OCI-LY7 (cell line): ENCODE results near the gene DEF6. TPM values are rescaled to one million over a fixed set of nuclear protein-coding genes. Genes with fewer than 3 reads are reported as not detected.

Experiments used
- BruUV-seq: library from RNA; stranded (reverse); fragments of 400-500 nt; replicated peaks from 2 replicates; lab custom pipeline; 2021; lab: Mats Ljungman, UMichigan
- CTCF ChIA-PET: fragments of 300-600 bp; sonication (Branson Sonifier 250); formaldehyde crosslinking; loops from one replicate; lab custom pipeline; 2022; ENCODE audit warnings: antibody characterized with exemption; ENCODE audit not compliant: unreplicated experiment; lab: Charles Lee
- POLR2A ChIA-PET: fragments of 300-600 bp; sonication (Branson Sonifier 250); formaldehyde crosslinking; loops from one replicate; lab custom pipeline; 2022; ENCODE audit warnings: antibody characterized with exemption; lab: Charles Lee
- DNase-seq: peaks from one replicate; pipeline ENCODE4 v3.0.0-alpha.2; 2015; ENCODE audit warnings: low spot score
- H2AFZ ChIP-seq: fragments of 200-600 bp; sonication (generic), shearing (Covaris generic); 2 replicates; pipeline ENCODE4 v1.6.1; 2014; ENCODE audit warnings: mild to moderate bottlenecking, antibody characterized with exemption, low read length, moderate library complexity
- H3K27ac ChIP-seq: fragments of 200-600 bp; sonication (generic); 2 replicates; pipeline ENCODE4 v1.5.1; 2014; ENCODE audit warnings: mixed run types, low read depth, mild to moderate bottlenecking, moderate library complexity, low read length, inconsistent platforms; ENCODE audit not compliant: poor library complexity, severe bottlenecking
- H3K36me3 ChIP-seq: fragments of 200-600 bp; sonication (generic); 2 replicates; pipeline ENCODE4 v1.6.1; 2014; ENCODE audit warnings: mild to moderate bottlenecking, antibody characterized with exemption, low read length, moderate library complexity, mixed read lengths; ENCODE audit not compliant: insufficient read depth
- H3K4me1 ChIP-seq: fragments of 200-600 bp; sonication (generic); 2 replicates; pipeline ENCODE4 v1.5.1; 2014; ENCODE audit warnings: mild to moderate bottlenecking, low read length; ENCODE audit not compliant: insufficient read depth, poor library complexity, severe bottlenecking
- H3K4me2 ChIP-seq: fragments of 200-600 bp; sonication (generic); 2 replicates; pipeline ENCODE4 v1.6.1; 2014; ENCODE audit warnings: mild to moderate bottlenecking, low read length
- H3K4me3 ChIP-seq: fragments of 200-600 bp; sonication (generic); 2 replicates; pipeline ENCODE4 v1.5.1; 2014; ENCODE audit warnings: mild to moderate bottlenecking, low read depth, low read length; ENCODE audit not compliant: poor library complexity, severe bottlenecking
- H3K79me2 ChIP-seq: fragments of 200-600 bp; sonication (generic); 2 replicates; pipeline ENCODE4 v1.6.1; 2016; ENCODE audit warnings: low read depth, mild to moderate bottlenecking, low read length, moderate library complexity, mixed read lengths; ENCODE audit not compliant: insufficient read depth
- H3K9me2 ChIP-seq: fragments of 200-600 bp; sonication (generic); 2 replicates; pipeline ENCODE4 v1.6.1; 2016; ENCODE audit warnings: mild to moderate bottlenecking, low read length, mixed read lengths; ENCODE audit not compliant: insufficient read depth
- H3K9me3 ChIP-seq: fragments of 200-600 bp; sonication (generic); 2 replicates; pipeline ENCODE4 v1.6.1; 2014; ENCODE audit warnings: mild to moderate bottlenecking, mixed run types, low read length, mixed read lengths
- H4K20me1 ChIP-seq: fragments of 200-600 bp; sonication (generic); 2 replicates; pipeline ENCODE4 v1.6.1; 2014; ENCODE audit warnings: mild to moderate bottlenecking, antibody characterized with exemption, low read length, moderate library complexity, mixed read lengths; ENCODE audit not compliant: insufficient read depth
- EZH2phosphoT487 ChIP-seq: fragments of 200-600 bp; sonication (generic); IDR thresholded peaks from 2 replicates; pipeline ENCODE4 v1.6.1; 2018; ENCODE audit warnings: low read depth, borderline replicate concordance, mild to moderate bottlenecking, mixed run types, antibody characterized with exemption, low read length, moderate library complexity, mixed read lengths
- intact Hi-C: fragments of 100-400 bp; cut with micrococcal nuclease; formaldehyde crosslinking; loops from one replicate; pipeline ENCODE4 v1.10.0; 2022; ENCODE audit not compliant: unreplicated experiment
- total RNA-seq, 2 experiments: library from RNA; depleted of rRNA in 1 of 2; stranded (reverse); fragments of >200 nt in 1 of 2; shearing (Covaris generic) in 1 of 2; gene quantifications; 2 replicates each; pipeline ENCODE4 v1.2.3, GENCODE V29; 2014 to 2022
- TF ChIP-seq, protein P1 (sequence below): fragments of 200-600 bp; sonication (generic); conservative IDR thresholded peaks from 2 replicates; pipeline ENCODE4 v1.5.1; 2014; ENCODE audit warnings: mild to moderate bottlenecking, antibody characterized with exemption, low read length, moderate library complexity, mixed read lengths

DEF6 gene
- total RNA-seq, 2 experiments from 2014 or later: 53.8 to 56.8 TPM

DNA sequence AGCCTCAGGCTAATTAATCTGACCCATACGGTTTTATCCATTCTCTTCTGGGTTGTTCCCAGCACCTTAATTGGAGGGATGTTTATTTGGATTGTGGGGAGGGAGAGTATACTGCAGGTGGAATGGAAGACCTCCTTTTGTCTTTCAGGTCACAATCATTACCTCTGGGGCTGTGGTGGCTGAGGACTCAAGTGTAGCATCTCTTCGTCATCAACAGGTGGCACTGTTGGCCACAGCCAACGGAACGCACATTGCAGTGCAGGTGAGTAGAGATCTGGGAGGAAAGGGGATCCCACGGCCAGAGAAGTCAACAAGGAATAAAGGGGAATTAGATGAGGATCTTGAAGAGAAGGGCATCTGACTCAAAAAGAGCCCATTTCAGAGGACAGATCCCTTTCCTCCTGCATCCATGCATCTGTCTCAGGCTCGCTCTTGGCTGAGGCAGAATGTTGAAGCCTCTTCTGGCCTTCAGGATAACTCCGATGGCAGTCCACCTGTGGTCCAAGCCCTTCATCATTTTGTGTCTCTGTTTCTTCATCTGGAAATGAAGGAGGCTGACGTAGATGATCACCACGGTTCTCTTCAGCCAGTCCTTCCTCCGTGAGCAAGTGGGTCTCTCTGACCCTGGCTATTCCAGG lies 3.2 kb upstream of the DEF6 start:
- peaks cover 36% of the 10 kb centered on the region for H3K4me1 ChIP-seq
- BruUV-seq: no TSS peak
- H3K27ac ChIP-seq: no peak overlapping the region
- H4K20me1 ChIP-seq: no peaks in the 10 kb centered on the region
- no peaks in the 10 kb centered on the region for H3K9me3 ChIP-seq
- no peak overlapping the region for H3K4me3 ChIP-seq
- peak; percentile 71 for DNase-seq
- H3K79me2 ChIP-seq: peaks cover 17% of the 10 kb centered on the region; the same call in 1 of the 2 replicates
- ChIA-PET CTCF (no interaction called here), POLR2A (no interaction called here)
- H2AFZ ChIP-seq: no peak overlapping the region
- no peak for TF ChIP-seq EZH2phosphoT487
- TF ChIP-seq, protein P1, sequence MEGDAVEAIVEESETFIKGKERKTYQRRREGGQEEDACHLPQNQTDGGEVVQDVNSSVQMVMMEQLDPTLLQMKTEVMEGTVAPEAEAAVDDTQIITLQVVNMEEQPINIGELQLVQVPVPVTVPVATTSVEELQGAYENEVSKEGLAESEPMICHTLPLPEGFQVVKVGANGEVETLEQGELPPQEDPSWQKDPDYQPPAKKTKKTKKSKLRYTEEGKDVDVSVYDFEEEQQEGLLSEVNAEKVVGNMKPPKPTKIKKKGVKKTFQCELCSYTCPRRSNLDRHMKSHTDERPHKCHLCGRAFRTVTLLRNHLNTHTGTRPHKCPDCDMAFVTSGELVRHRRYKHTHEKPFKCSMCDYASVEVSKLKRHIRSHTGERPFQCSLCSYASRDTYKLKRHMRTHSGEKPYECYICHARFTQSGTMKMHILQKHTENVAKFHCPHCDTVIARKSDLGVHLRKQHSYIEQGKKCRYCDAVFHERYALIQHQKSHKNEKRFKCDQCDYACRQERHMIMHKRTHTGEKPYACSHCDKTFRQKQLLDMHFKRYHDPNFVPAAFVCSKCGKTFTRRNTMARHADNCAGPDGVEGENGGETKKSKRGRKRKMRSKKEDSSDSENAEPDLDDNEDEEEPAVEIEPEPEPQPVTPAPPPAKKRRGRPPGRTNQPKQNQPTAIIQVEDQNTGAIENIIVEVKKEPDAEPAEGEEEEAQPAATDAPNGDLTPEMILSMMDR: peak; percentile 96
- no peak overlapping the region for H3K4me2 ChIP-seq
- H3K36me3 ChIP-seq: peaks cover 61% of the 10 kb centered on the region
- no peaks in the 10 kb centered on the region for H3K9me2 ChIP-seq
- intact Hi-C loops: no loop called here

DNA sequence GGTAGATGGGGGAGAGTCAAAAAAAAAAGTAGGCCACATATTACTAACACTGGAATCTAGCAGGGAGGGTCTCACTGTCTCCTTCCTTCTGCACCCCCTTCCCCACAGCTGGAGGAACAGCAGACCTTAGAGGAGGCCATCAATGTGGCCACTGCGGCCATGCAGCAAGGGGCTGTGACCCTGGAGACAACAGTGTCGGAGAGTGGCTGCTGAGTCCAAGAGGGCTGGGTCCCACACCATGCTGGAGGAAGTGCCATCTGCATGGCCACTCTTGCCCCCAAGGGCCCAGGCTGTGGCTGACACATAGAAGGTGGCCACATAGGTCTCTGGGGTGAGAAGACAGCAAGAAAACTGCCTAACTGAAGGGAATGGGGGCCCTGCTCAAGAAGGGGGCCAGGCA lies 2.6 kb upstream of the DEF6 start:
- CTCF ChIA-PET: no interaction called here
- H3K4me1 ChIP-seq: peaks cover 42% of the 10 kb centered on the region

More for the DNA sequence above, 2.6 kb upstream of the DEF6 start:
- DNase-seq: no peak
- Histone ChIP-seq H3K79me2 (peaks cover 24% of the 10 kb centered on the region; the same call in 1 of the 2 replicates), H3K4me3 (no peak overlapping the region), H4K20me1 (no peaks in the 10 kb centered on the region), H3K36me3 (peaks cover 58% of the 10 kb centered on the region), H2AFZ (no peak overlapping the region), H3K27ac (no peak overlapping the region), H3K9me2 (no peaks in the 10 kb centered on the region), H3K9me3 (no peaks in the 10 kb centered on the region), H3K4me2 (no peak overlapping the region)
- no TSS peak for BruUV-seq
- intact Hi-C loops: no loop called here
- TF ChIP-seq EZH2phosphoT487: no peak
- TF ChIP-seq, protein P1: no peak
- POLR2A ChIA-PET: interaction anchor here (0.6 kb wide), 1 partner anchor 123 kb away, joined by 4 read pairs; no protein-coding TSS in a partner anchor
